Measurements from ENCODE around the gene DHRS4. TPM values are rescaled to one million over a fixed set of nuclear protein-coding genes. Genes with fewer than 3 reads are reported as not detected.

DHRS4 gene
- polyA plus RNA-seq, 1 donor = 20.9 TPM

Other genes with a start within 250 kb of the DHRS4 start
- gene DHRS4L2, start 35.2 kb downstream of the DHRS4 start, polyA plus RNA-seq (ENCODE audit: insufficient read length) = 9.2 TPM
- 0.18 TPM for gene CARMIL3, start 98.2 kb downstream of the DHRS4 start, polyA plus RNA-seq (ENCODE audit: insufficient read length)
- not detected for gene CPNE6, start 117.8 kb downstream of the DHRS4 start, polyA plus RNA-seq (ENCODE audit: insufficient read length)
- gene PCK2, start 140.5 kb downstream of the DHRS4 start, polyA plus RNA-seq (ENCODE audit: insufficient read length) = 3.6 TPM
- 45.7 TPM for gene DCAF11, start 161.0 kb downstream of the DHRS4 start, polyA plus RNA-seq (ENCODE audit: insufficient read length)
- 1.8 TPM for gene NRL, start 161.2 kb downstream of the DHRS4 start, polyA plus RNA-seq (ENCODE audit: insufficient read length)
- 164 TPM for gene FITM1, start 176.9 kb downstream of the DHRS4 start, polyA plus RNA-seq (ENCODE audit: insufficient read length)
- 110 TPM for gene PSME1, start 182.4 kb downstream of the DHRS4 start, polyA plus RNA-seq (ENCODE audit: insufficient read length)
- gene EMC9, start 187.8 kb downstream of the DHRS4 start, polyA plus RNA-seq (ENCODE audit: insufficient read length) = 32.1 TPM
- gene PSME2, start 192.8 kb downstream of the DHRS4 start, polyA plus RNA-seq (ENCODE audit: insufficient read length) = 74.3 TPM
- 32.6 TPM for gene RNF31, start 193.7 kb downstream of the DHRS4 start, polyA plus RNA-seq (ENCODE audit: insufficient read length)
- 25.1 TPM for gene IRF9, start 207.5 kb downstream of the DHRS4 start, polyA plus RNA-seq (ENCODE audit: insufficient read length)
- 8.2 TPM for gene REC8, start 218.3 kb downstream of the DHRS4 start, polyA plus RNA-seq (ENCODE audit: insufficient read length)
- gene IPO4, start 235.0 kb downstream of the DHRS4 start, polyA plus RNA-seq (ENCODE audit: insufficient read length) = 26.4 TPM
- 18.8 TPM for gene TM9SF1, start 241.7 kb downstream of the DHRS4 start, polyA plus RNA-seq (ENCODE audit: insufficient read length)